Activated CD8-positive, alpha-beta memory T cell treated with anti-CD3 and anti-CD28 coated beads, Interleukin-2, amount 50 U/mL, for 1 hour (primary cell): ENCODE data around the gene CRHR1.

Experiments used
- DNase-seq: peaks from one replicate; pipeline ENCODE4 v3.0.0-alpha.2; 2020; ENCODE audit errors: extremely low read depth

CRHR1 gene

GRCh38 chr17:45789874-45790273 lies 5.8 kb downstream of the CRHR1 start:
- no peak for DNase-seq

- no peak for DNase-seq
These were observed 6.3 kb downstream of the CRHR1 start for GRCh38 chr17:45790296-45790922.

GRCh38 chr17:45791041-45791582 lies 7.0 kb downstream of the CRHR1 start:
- no peak for DNase-seq

GRCh38 chr17:45791935-45792334 lies 7.8 kb downstream of the CRHR1 start:
- no peak for DNase-seq

- no peak for DNase-seq
These were observed 8.3 kb downstream of the CRHR1 start for GRCh38 chr17:45792437-45792836.

GRCh38 chr17:45792995-45793755 lies 9.1 kb downstream of the CRHR1 start:
- DNase-seq = no peak

- no peak for DNase-seq
These were observed 9.9 kb downstream of the CRHR1 start for GRCh38 chr17:45793999-45794540.

- DNase-seq = no peak
These were observed 10.7 kb downstream of the CRHR1 start for GRCh38 chr17:45794840-45795239.

GRCh38 chr17:45800816-45801215 lies 16.7 kb downstream of the CRHR1 start:
- no peak for DNase-seq

GRCh38 chr17:45801421-45801820 lies 17.3 kb downstream of the CRHR1 start:
- DNase-seq = no peak

GRCh38 chr17:45808845-45809244 lies 24.7 kb downstream of the CRHR1 start:
- DNase-seq = no peak

GRCh38 chr17:45809499-45809898 lies 25.4 kb downstream of the CRHR1 start:
- no peak for DNase-seq

- no peak for DNase-seq
These were observed 28.0 kb downstream of the CRHR1 start for GRCh38 chr17:45812102-45812501.

- no peak for DNase-seq
These were observed 29.1 kb downstream of the CRHR1 start for GRCh38 chr17:45813048-45813725.

GRCh38 chr17:45814622-45815606 lies 30.8 kb downstream of the CRHR1 start:
- no peak for DNase-seq

GRCh38 chr17:45815752-45816151 lies 31.6 kb downstream of the CRHR1 start:
- DNase-seq = no peak

- no peak for DNase-seq
These were observed 33.9 kb downstream of the CRHR1 start for GRCh38 chr17:45818041-45818440.

- DNase-seq = no peak
These were observed 34.6 kb downstream of the CRHR1 start for GRCh38 chr17:45818699-45819098.

- no peak for DNase-seq
These were observed 35.5 kb downstream of the CRHR1 start for GRCh38 chr17:45819632-45820031.

- no peak for DNase-seq
These were observed 36.1 kb downstream of the CRHR1 start for GRCh38 chr17:45820052-45820780.
